A549 (cell line): Measurements from ENCODE around the gene OAS3. TPM values are rescaled to one million over a fixed set of nuclear protein-coding genes. Genes with fewer than 3 reads are reported as not detected.

Experiments
- ATAC-seq, 2 experiments: fragments of 200-7000 bp in 1 of 2; fragments of >200 bp in 1 of 2; cut with Nextera tagmentation in 1 of 2; cut with Tn5 transposase in 1 of 2; 3 replicates each; pipeline versions ENCODE4 v1.8.0 to v1.9.1; 2018 to 2020; ENCODE audit warnings: mild to moderate bottlenecking in 1 of 2, moderate library complexity in 1 of 2
- CTCF ChIA-PET: fragments of 300-600 bp; sonication (Branson Sonifier 250); formaldehyde crosslinking; extraction: SDS; loops from one replicate; lab custom pipeline; 2021; ENCODE audit warnings: antibody characterized with exemption, inconsistent platforms; lab: Yijun Ruan, JAX
- POLR2A ChIA-PET: fragments of 350-600 bp; formaldehyde crosslinking; extraction: SDS; loops from one replicate; lab custom pipeline; 2021; ENCODE audit warnings: antibody characterized with exemption, inconsistent platforms; lab: Yijun Ruan, JAX
- DNase-seq, 2 experiments: peaks; one replicate each; pipeline versions ENCODE4 v3.0.0 to v3.0.0-alpha.2; 2011 to 2016; ENCODE audit warnings: low read depth in 1 of 2, low spot score in 1 of 2
- FAIRE-seq: peaks from 2 replicates; lab custom pipeline; 2011; peaks lifted over from hg19 to GRCh38; lab: Jason Lieb, UNC
- H3K27ac ChIP-seq, 2 experiments: fragments of >200 bp; sonication (Bioruptor Twin); formaldehyde crosslinking; 3 replicates each; pipeline ENCODE4 v1.5.1; 2016 to 2017
- H3K4me1 ChIP-seq: fragments of >200 bp; sonication (Bioruptor Twin); formaldehyde crosslinking; 3 replicates; pipeline ENCODE4 v1.6.1; 2016
- H3K4me2 ChIP-seq: fragments of >200 bp; sonication (Bioruptor Twin); formaldehyde crosslinking; 3 replicates; pipeline ENCODE4 v1.6.1; 2016
- H3K4me3 ChIP-seq: fragments of >200 bp; sonication (Bioruptor Twin); formaldehyde crosslinking; 3 replicates; pipeline ENCODE4 v1.5.1; 2016
- H3K9me3 ChIP-seq: fragments of >200 bp; sonication (Bioruptor Twin); formaldehyde crosslinking; 3 replicates; pipeline ENCODE4 v1.6.1; 2016
- CTCF ChIP-seq: fragments of >200 bp; sonication (Bioruptor Twin); formaldehyde crosslinking; IDR thresholded peaks from 3 replicates; pipeline ENCODE4 v1.5.1; 2016
- E2F6 ChIP-seq: IDR thresholded peaks from 2 replicates; pipeline ENCODE4 v1.6.1; 2012; ENCODE audit warnings: low read depth, borderline replicate concordance
- EHF ChIP-seq: fragments of 250-450 bp; sonication (Bioruptor Pico); IDR thresholded peaks from 2 replicates; pipeline ENCODE4 v1.5.0; 2020; ENCODE audit warnings: mild to moderate bottlenecking
- FOSL2 ChIP-seq, 2 experiments: fragments of 450-650 bp in 1 of 2; fragments of >200 bp in 1 of 2; sonication (Bioruptor Twin) in 1 of 2; formaldehyde crosslinking; IDR thresholded peaks; 2 replicates each; pipeline versions ENCODE4 v1.5.0 to v1.6.1; 2016 to 2020; ENCODE audit warnings: mild to moderate bottlenecking in 1 of 2, moderate library complexity in 1 of 2
- GATA3 ChIP-seq: IDR thresholded peaks from 2 replicates; pipeline ENCODE4 v1.6.1; 2012; ENCODE audit warnings: borderline replicate concordance
- HDAC2 ChIP-seq: fragments of 200-600 bp; sonication (generic); IDR thresholded peaks from 2 replicates; pipeline ENCODE4 v1.6.1; 2016
- HOXA7 ChIP-seq: fragments of 250-450 bp; sonication (Bioruptor Pico); IDR thresholded peaks from 2 replicates; pipeline ENCODE4 v1.5.0; 2020; ENCODE audit warnings: mild to moderate bottlenecking, moderate library complexity
- HOXB13 ChIP-seq: fragments of 250-450 bp; sonication (Bioruptor Pico); IDR thresholded peaks from 2 replicates; pipeline ENCODE4 v1.5.0; 2020; ENCODE audit warnings: low read depth, mild to moderate bottlenecking, moderate library complexity
- JUN ChIP-seq, 2 experiments: fragments of >200 bp; sonication (Bioruptor Twin); formaldehyde crosslinking; IDR thresholded peaks; 2 replicates in 1 of 2; 3 replicates in 1 of 2; pipeline ENCODE4 v1.6.1; 2016 to 2017
- JUNB ChIP-seq: fragments of >200 bp; sonication (Bioruptor Twin); formaldehyde crosslinking; IDR thresholded peaks from 2 replicates; pipeline ENCODE4 v1.6.1; 2016
- MAFK ChIP-seq: fragments of 450-650 bp; IDR thresholded peaks from 2 replicates; pipeline ENCODE4 v1.6.1; 2014; ENCODE audit not compliant: partially characterized antibody
- MAX ChIP-seq: IDR thresholded peaks from 2 replicates; pipeline ENCODE4 v1.6.1; 2012
- MYC ChIP-seq: IDR thresholded peaks from 2 replicates; pipeline ENCODE4 v1.6.1; 2012; ENCODE audit warnings: mild to moderate bottlenecking, inconsistent platforms, low read length, improper control_type of control experiment, borderline replicate concordance
- PHF8 ChIP-seq: fragments of 200-600 bp; sonication (generic); IDR thresholded peaks from 2 replicates; pipeline ENCODE4 v1.6.1; 2016; ENCODE audit warnings: low read depth, mild to moderate bottlenecking, antibody characterized with exemption, moderate library complexity, borderline replicate concordance
- RARB ChIP-seq: fragments of 250-450 bp; sonication (Bioruptor Pico); IDR thresholded peaks from 2 replicates; pipeline ENCODE4 v1.8.0; 2021; ENCODE audit warnings: mild to moderate bottlenecking, moderate library complexity
- RCOR1 ChIP-seq: fragments of 150-350 bp; IDR thresholded peaks from 2 replicates; pipeline ENCODE4 v1.6.1; 2014; ENCODE audit warnings: antibody characterized with exemption, low read length, low read depth
- REST ChIP-seq: fragments of 200-600 bp; sonication (generic); IDR thresholded peaks from 2 replicates; pipeline ENCODE4 v1.6.1; 2016; ENCODE audit warnings: antibody characterized with exemption, mild to moderate bottlenecking, moderate library complexity
- SREBF2 ChIP-seq: fragments of 450-650 bp; IDR thresholded peaks from 2 replicates; pipeline ENCODE4 v1.6.1; 2014; ENCODE audit warnings: mild to moderate bottlenecking, moderate library complexity
- TP53 ChIP-seq: fragments of 250-450 bp; sonication (Bioruptor Pico); IDR thresholded peaks from 2 replicates; pipeline ENCODE4 v1.5.0; 2021; ENCODE audit warnings: mild to moderate bottlenecking, moderate library complexity
- ZC3H11A ChIP-seq: fragments of 450-650 bp; IDR thresholded peaks from 2 replicates; pipeline ENCODE4 v1.6.1; 2014; ENCODE audit warnings: antibody characterized with exemption, mild to moderate bottlenecking
- ZSCAN20 ChIP-seq: fragments of 250-450 bp; sonication (Bioruptor Pico); IDR thresholded peaks from 2 replicates; pipeline ENCODE4 v1.8.0; 2022; ENCODE audit warnings: mild to moderate bottlenecking, moderate library complexity
- WGBS: methylation state at CpG from one replicate; pipeline ENCODE4 v1.1.6; 2017; ENCODE audit errors: missing lambda C conversion rate; 5-methylcytosine and 5-hydroxymethylcytosine counted together
- polyA plus RNA-seq, 4 experiments: library from polyadenylated mRNA; depleted of rRNA in 3 of 4; stranded (reverse); fragments of >200 nt; fragmentation: RNase III in 1 of 4; extraction: RNeasy Plus Mini Kit Qiagen cat#74134 plus additional on column Dnase treatment in 1 of 4; gene quantifications; 2 replicates in 3 of 4; 3 replicates in 1 of 4; pipeline ENCODE4 v1.2.3, GENCODE V29; 2011 to 2017

Gene OAS3
- polyA plus RNA-seq, 2 of the 4 experiments (the other 2 are of a cell fraction): 22.7 to 36.7 TPM

- TF ChIP-seq FOSL2 (IDR thresholded peaks at IDR 0.05) (no peak), FOSL2 (CRISPR knock-in tag; IDR thresholded peaks at IDR 0.05) (no peak), ZC3H11A (no peak), RCOR1 (no peak), HDAC2 (no peak), ZSCAN20 (CRISPR knock-in tag) (no peak), GATA3 (no peak), JUN (IDR thresholded peaks at IDR 0.05) (no peak), REST (no peak), EHF (CRISPR knock-in tag) (no peak), TP53 (CRISPR knock-in tag) (no peak), HOXB13 (CRISPR knock-in tag) (no peak), RARB (CRISPR knock-in tag) (no peak), JUNB (no peak)
- TF ChIP-seq, all 56 proteins: peak for 0
- ChIA-PET CTCF (interaction anchor here (1.5 kb wide), 1 partner anchor 117 kb away, joined by 4 read pairs; no protein-coding TSS in a partner anchor), POLR2A (no interaction called here)
- Histone ChIP-seq H3K4me3 (no peak overlapping the region), H3K9me3 (no peaks in the 10 kb centered on the region), H3K4me1 (peaks cover 59% of the 10 kb centered on the region), H3K27ac (peak overlapping the region; percentile 73 to 82), H3K4me2 (peak overlapping the region; percentile 83)
- no peak for ATAC-seq
- DNase-seq: no peak
- no peak for FAIRE-seq
- 81% methylated on average over 4 of the region's 4 CpGs for WGBS
Measured at GRCh38 chr12:112905451-112906089, 32.7 kb upstream of the OAS3 start.

GRCh38 chr12:112906712-112907414 is 31.4 kb upstream of the OAS3 start, which contains the start of gene OAS1:
TSS of gene OAS1 (plus strand) at chr12:112906962. CDS start at chr12:112907040, 78 bp downstream.
- POLR2A ChIA-PET: no interaction called here
- peak within 1 kb of the TSS; percentile 38 for H3K4me3 ChIP-seq
- H3K9me3 ChIP-seq: no peaks in the 10 kb centered on the region; the same call in 2 of the 3 replicates
- DNase-seq: peak; percentile 63 to 79
- peak; percentile 79 to 88 for ATAC-seq
- TF ChIP-seq CTCF: no peak
- peak; percentile 71 for TF ChIP-seq MAFK
- peak; percentile 80 for TF ChIP-seq MAX
- TF ChIP-seq PHF8: no peak
- TF ChIP-seq SREBF2: no peak
- peak; percentile 59; the same call in 1 of the 2 replicates for TF ChIP-seq E2F6
- no peak for TF ChIP-seq HOXA7 (CRISPR knock-in tag)
- TF ChIP-seq REST: peak; percentile 44; the same call in 1 of the 2 replicates
- TF ChIP-seq MYC: 0 out of 2 replicates have a peak, but pooled peaks have one; percentile 4
- TF ChIP-seq, all 56 proteins: peak for 5
- peak within 1 kb of the TSS; percentile 73 to 82 for H3K27ac ChIP-seq
- peaks cover 51% of the 10 kb centered on the region for H3K4me1 ChIP-seq
- FAIRE-seq: no peak
- H3K4me2 ChIP-seq: peak within 1 kb of the TSS; percentile 83
- WGBS: 0% methylated on average over 4 of the region's 4 CpGs
- CTCF ChIA-PET: interaction anchor here (1.3 to 1.5 kb wide), 2 partner anchors 118 to 167 kb away, joined by 3 to 4 read pairs; no protein-coding TSS in a partner anchor
